Stimulated activated naive CD8-positive, alpha-beta T cell treated with anti-CD3 and anti-CD28 coated beads, Interleukin-15, Interleukin-2, amounts not matched to agents 100 ng/mL and 50 ng/mL, for 24 hours (primary cell): Measurements from ENCODE around the gene RETREG3.
"Not testable (repeated sequence)": the region's sequence is repeated elsewhere in the genome, so short reads cannot be mapped to it uniquely, and the experiment has no call there.

Source experiments
- H3K27ac Mint-ChIP-seq: one replicate; pipeline ENCODE4 v1.8.0; 2021; ENCODE audit warnings: mild to moderate bottlenecking, mixed read lengths
- H3K27me3 Mint-ChIP-seq: one replicate; pipeline ENCODE4 v1.8.0; 2021; ENCODE audit warnings: mixed read lengths
- H3K36me3 Mint-ChIP-seq: one replicate; pipeline ENCODE4 v1.8.0; 2021; ENCODE audit warnings: low read depth, mixed read lengths
- H3K4me1 Mint-ChIP-seq: one replicate; pipeline ENCODE4 v1.8.0; 2021; ENCODE audit warnings: low read depth, mixed read lengths
- H3K4me3 Mint-ChIP-seq: one replicate; pipeline ENCODE4 v1.8.0; 2021; ENCODE audit warnings: mild to moderate bottlenecking, mixed read lengths
- H3K9me3 Mint-ChIP-seq: one replicate; pipeline ENCODE4 v1.8.0; 2021; ENCODE audit warnings: mixed read lengths

Gene RETREG3, protein sequence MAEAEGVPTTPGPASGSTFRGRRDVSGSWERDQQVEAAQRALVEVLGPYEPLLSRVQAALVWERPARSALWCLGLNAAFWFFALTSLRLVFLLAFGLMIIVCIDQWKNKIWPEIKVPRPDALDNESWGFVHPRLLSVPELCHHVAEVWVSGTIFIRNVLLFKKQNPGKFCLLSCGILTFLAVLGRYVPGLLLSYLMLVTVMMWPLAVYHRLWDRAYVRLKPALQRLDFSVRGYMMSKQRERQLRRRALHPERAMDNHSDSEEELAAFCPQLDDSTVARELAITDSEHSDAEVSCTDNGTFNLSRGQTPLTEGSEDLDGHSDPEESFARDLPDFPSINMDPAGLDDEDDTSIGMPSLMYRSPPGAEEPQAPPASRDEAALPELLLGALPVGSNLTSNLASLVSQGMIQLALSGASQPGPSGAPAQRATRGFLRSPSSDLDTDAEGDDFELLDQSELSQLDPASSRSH

DNA sequence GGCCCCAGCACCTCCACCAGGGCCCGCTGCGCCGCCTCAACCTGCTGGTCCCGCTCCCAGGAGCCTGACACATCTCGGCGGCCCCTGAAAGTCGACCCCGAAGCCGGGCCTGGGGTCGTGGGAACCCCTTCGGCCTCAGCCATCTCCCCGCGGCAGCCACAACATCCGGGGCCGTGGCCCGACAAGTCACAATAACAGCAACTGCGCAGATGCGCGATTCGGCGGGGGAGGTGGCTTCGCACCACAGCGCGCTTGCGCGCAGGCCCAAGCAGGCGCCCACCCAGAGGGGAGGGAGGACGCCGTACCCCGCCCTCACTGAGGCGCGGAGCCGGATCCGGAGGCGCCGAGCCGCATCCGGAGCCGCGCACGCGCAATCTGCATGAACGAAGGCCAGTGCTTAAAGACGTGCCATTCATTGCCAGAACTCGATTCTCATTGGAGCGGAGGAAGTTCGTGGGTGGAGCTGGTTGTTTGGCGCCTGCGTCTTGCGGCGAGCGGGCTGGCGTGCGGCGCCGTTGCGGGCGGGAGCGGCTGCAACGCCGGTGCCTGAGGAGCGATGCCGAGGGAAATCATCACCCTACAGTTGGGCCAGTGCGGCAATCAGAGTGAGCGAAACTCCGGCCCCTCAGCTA, at the start of gene RETREG3, which contains the start of gene TUBG1:
TSS of gene RETREG3 (minus strand) at position 193 of the 632 bp plus-strand sequence. CDS start at position 143, 50 bp downstream.
TSS of gene TUBG1 (plus strand) at position 502 of the 632 bp plus-strand sequence. CDS start at position 557, 55 bp downstream.
- H3K4me1 Mint-ChIP-seq = peaks cover 47% of the 10 kb centered on the region
- peaks cover 33% of the 10 kb centered on the region for H3K36me3 Mint-ChIP-seq
- peak within 1 kb of the TSS; percentile 98 for H3K4me3 Mint-ChIP-seq
- H3K27ac Mint-ChIP-seq = peak within 1 kb of the TSS; percentile 95
- H3K9me3 Mint-ChIP-seq = no peaks in the 10 kb centered on the region
- no peaks in the 10 kb centered on the region for H3K27me3 Mint-ChIP-seq

DNA sequence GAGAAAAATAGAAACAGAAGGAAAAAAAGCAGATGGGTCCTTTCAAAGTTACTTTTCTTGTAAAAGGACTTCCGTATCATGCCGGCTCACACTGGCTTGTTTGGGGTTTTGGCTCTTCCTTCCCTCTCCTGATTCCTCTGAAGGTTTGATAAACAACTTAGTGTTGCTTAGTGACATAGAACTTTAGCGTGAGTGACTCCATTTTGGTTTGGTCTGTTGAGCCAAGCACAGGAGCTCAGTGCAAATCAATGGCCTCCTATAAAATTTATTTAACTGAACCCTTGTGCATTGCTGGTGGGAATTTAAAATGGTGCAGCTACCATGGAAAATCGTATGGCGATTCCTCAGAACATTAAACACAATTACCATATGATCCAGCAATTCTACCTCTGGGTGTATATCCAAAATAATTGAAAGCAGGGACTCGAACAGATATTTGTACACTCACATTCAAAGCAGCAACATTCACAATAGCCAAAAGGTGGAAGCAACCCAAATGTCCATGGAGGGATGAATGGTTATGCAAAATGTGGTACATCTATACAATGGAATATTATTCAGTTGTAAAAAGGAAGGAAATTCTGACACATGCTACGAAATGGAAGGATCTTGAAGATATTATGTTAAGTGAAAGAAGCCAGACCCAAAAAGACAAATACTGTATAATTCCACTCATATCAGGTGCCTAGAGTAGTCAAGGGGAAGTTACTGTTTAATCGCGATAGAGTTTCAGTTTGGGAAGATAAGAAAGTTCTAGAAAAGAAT, 48.8 kb upstream of the RETREG3 start:
- peak overlapping the region; percentile 88 for H3K4me3 Mint-ChIP-seq
- H3K9me3 Mint-ChIP-seq = peaks cover 4% of the 10 kb centered on the region
- no peaks in the 10 kb centered on the region for H3K36me3 Mint-ChIP-seq
- peaks cover 14% of the 10 kb centered on the region for H3K27me3 Mint-ChIP-seq
- peaks cover 42% of the 10 kb centered on the region for H3K4me1 Mint-ChIP-seq
- no peak overlapping the region for H3K27ac Mint-ChIP-seq

DNA sequence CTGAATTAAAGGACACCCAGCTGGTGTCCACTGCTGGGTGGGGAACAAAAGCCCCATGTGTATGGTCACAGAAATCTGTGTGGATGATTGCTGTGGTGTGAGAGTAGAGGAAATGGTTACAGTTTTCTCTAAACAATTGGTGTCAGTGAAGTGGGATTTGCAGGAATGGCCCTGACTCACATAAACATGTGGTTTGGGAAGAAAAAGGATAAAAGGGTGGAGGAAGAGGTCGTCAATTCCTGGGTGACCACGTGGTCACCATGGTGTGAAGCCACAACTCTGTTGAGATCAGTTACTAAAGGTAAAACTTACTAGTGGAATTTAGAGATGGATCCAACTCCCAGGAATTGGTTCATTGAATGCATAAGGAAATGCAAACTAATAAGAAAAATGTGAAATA, 46.4 kb upstream of the RETREG3 start:
- Mint-ChIP-seq H3K4me3 (no peak overlapping the region), H3K27me3 (peaks cover 18% of the 10 kb centered on the region), H3K9me3 (peaks cover 4% of the 10 kb centered on the region), H3K27ac (no peak overlapping the region), H3K4me1 (peaks cover 42% of the 10 kb centered on the region), H3K36me3 (no peaks in the 10 kb centered on the region)

DNA sequence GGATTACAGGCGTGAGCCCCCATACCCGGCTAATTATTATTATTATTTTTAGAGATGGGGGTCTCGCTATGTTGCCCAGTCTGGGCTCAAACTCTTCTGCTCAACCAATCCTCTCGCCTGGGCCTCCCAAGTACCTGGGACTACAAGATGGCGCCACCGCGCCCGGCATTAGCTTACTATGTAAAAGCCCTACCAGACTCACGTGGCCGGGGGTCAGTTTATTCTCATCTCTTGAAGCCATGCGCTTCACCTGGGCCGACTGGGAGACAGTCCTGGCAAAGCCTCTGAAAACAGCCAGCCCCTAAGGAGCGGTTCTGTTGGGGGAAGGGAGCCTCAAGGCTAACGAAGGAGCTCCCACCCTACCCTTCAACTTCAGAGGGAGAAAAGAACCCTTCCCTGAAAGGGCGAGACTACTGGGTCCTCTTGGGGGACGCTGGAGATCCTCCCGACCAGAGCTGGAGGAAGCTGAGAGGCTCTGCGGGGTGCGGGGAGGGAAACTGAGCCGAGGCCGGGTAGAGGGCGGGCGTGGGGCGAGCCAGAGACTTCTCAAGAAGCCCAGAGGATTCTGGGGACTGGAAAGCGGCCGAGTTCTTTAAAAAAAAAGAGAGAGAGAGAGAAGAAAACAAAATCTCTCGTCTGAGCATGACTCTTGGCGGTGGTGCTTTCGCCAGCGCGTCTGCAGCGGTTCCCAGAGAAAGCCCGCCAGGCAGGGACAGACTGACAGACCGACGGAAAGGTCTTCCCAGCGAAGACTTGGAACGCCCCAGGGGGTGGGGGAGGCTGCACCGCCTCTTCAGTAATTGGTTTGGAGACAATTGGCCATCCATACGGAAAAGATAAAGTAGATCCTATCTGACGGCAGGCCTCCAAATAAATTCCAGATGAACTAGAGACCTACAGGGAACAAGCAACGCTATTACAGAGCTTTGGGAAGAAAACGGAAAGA, 44.3 kb upstream of the RETREG3 start:
- Mint-ChIP-seq H3K4me3 (no peak overlapping the region), H3K36me3 (no peaks in the 10 kb centered on the region), H3K9me3 (peaks cover 4% of the 10 kb centered on the region), H3K27ac (no peak overlapping the region), H3K27me3 (peaks cover 22% of the 10 kb centered on the region), H3K4me1 (peaks cover 32% of the 10 kb centered on the region)

DNA sequence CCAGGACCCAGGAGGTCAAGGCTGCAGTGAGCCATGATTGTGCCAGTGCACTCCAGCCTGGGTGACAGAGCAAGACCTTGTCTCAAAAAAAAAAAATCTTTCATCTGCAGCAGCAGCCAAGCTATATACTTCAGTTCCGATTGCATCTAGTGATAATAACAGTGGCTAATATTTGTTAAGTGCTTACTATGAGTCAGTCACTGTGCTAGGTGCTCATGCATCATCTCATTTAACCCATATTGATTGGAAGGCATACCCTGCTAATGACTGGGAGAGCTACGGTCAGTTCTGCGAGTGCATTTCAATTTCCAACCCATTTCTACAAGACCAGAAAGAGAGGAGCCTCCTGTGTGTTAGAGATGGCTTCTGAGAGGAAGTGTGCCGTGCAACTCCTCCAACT, 42.2 kb upstream of the RETREG3 start:
- H3K36me3 Mint-ChIP-seq = no peaks in the 10 kb centered on the region
- no peaks in the 10 kb centered on the region for H3K9me3 Mint-ChIP-seq
- H3K4me3 Mint-ChIP-seq = no peak overlapping the region
- H3K27me3 Mint-ChIP-seq = peaks cover 22% of the 10 kb centered on the region
- no peak overlapping the region for H3K27ac Mint-ChIP-seq
- peaks cover 19% of the 10 kb centered on the region for H3K4me1 Mint-ChIP-seq

DNA sequence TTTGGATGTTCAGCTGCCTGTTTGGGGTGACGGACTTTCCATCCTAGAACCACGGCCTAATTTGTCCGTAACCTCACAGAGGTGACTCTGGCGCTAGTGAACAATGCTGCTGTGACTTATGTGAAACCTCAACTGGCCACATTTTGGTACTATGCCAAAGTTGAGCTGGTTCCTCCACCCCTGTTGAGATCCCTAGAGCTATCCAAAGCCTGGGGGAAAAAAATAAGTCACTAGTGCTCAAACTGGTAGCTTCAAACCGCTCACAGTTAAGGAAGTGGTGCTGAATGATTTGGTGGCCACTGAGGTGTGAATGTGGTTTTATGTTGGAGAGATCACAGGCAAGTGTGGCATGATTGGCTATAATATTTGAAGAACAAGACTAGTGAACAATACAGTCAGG, 38.6 kb upstream of the RETREG3 start:
- no peaks in the 10 kb centered on the region for H3K9me3 Mint-ChIP-seq
- no peak overlapping the region for H3K4me3 Mint-ChIP-seq
- no peak overlapping the region for H3K27ac Mint-ChIP-seq
- H3K4me1 Mint-ChIP-seq = no peaks in the 10 kb centered on the region
- no peaks in the 10 kb centered on the region for H3K36me3 Mint-ChIP-seq
- H3K27me3 Mint-ChIP-seq = peaks cover 14% of the 10 kb centered on the region

DNA sequence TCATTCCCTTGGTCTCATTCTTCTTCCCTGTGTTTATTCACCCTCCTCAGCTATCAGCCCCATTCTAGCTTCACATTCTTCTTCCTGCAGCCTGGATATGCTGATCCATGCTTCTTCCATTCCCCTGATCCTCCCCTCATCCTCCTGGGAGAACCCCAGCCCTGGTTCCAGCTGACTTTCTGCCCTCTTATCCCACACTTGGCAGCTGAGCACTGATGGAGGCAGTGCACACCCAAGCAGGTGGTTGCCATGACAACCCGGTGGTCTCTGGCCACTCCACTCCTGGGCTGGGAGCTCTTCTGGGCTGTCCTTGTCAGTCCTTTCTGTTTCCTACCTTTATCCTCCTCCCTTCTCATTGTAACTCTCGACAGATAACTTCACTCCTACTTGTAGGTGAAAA, 33.2 kb upstream of the RETREG3 start:
- H3K27ac Mint-ChIP-seq = no peak overlapping the region
- H3K9me3 Mint-ChIP-seq = no peaks in the 10 kb centered on the region
- H3K4me3 Mint-ChIP-seq = no peak overlapping the region
- H3K27me3 Mint-ChIP-seq = peaks cover 13% of the 10 kb centered on the region
- no peaks in the 10 kb centered on the region for H3K36me3 Mint-ChIP-seq
- H3K4me1 Mint-ChIP-seq = no peaks in the 10 kb centered on the region

DNA sequence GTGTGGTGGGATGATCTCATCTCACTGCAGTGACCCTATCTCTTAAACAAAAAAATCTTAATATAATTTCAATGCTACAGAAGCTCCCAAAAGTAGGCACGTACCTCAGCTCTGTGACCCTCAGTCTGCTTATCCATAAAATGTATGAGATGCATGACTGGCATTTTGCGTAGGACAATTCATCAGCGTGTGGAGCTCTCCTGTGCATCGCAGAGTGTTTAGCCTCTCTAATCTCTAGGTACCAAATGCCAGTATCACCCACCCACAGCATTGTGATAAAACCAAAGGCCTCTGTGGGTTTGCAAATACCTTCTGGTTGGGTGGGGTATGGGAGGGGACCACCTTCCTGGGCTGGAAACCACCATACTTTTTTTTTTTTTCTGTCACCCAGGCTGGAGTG, 30.9 kb upstream of the RETREG3 start:
- no peaks in the 10 kb centered on the region for H3K9me3 Mint-ChIP-seq

DNA sequence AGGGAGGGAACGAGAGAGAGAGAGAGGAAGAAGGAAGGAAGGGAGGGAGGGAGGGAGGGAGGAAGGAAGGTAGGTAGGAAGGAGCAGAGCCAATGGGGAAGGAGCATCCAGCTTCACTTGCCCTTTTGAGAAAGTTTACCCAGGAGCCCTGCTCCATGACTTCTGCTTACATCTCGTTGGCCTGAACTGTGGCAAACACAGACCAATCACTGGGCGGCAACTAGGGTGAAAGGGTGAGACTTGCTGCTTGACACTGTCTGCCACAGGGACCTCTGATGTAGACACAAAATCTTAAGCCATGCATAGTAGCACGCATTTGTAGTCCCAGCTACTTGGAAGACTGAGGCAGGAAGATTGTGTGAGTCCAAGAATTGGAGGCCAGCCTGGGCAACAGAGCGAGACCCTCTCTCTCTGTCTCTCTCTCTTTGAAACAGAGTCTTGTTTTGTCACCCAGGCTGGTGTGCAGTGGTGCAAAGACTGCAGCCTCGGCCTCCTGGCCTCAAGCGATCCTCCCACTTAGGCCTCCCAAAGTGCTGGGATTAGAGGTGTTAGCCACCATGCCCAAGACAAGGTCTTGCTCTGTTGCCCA, 30.4 kb upstream of the RETREG3 start:
- no peak overlapping the region for H3K4me3 Mint-ChIP-seq
- peaks cover 8% of the 10 kb centered on the region for H3K27me3 Mint-ChIP-seq
- H3K36me3 Mint-ChIP-seq = no peaks in the 10 kb centered on the region
- no peaks in the 10 kb centered on the region for H3K4me1 Mint-ChIP-seq
- no peaks in the 10 kb centered on the region for H3K9me3 Mint-ChIP-seq
- no peak overlapping the region for H3K27ac Mint-ChIP-seq

More for the DNA sequence above, 30.9 kb upstream of the RETREG3 start:
- Mint-ChIP-seq H3K4me1 (no peaks in the 10 kb centered on the region), H3K36me3 (no peaks in the 10 kb centered on the region), H3K27me3 (peaks cover 8% of the 10 kb centered on the region), H3K27ac (no peak overlapping the region), H3K4me3 (no peak overlapping the region)

DNA sequence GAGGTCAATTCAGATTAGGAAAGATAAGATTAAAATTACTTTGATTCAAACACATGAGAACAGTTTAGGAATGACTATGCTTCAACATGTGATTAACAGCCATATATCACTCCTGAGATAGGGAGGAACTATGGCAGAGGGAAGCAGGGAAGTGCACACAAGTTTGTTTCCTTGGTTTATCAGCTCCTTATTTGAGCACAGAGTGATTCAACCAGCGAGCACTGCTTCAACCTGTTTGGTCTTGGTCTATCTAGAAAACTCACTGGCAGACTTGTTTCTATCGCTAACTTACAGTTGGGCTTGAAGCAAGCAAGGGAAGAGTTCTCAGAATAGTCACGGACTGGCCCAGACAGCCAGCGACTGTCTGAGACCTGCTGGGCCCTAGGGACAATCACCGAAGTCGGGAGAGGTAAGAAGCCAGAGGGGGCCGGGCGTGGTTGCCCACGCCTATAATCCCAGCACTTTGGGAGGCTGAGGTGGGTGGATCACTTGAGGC, 23.8 kb upstream of the RETREG3 start:
- Mint-ChIP-seq H3K27me3 (no peaks in the 10 kb centered on the region), H3K27ac (no peak overlapping the region), H3K9me3 (no peaks in the 10 kb centered on the region), H3K36me3 (no peaks in the 10 kb centered on the region), H3K4me3 (no peak overlapping the region), H3K4me1 (no peaks in the 10 kb centered on the region)

DNA sequence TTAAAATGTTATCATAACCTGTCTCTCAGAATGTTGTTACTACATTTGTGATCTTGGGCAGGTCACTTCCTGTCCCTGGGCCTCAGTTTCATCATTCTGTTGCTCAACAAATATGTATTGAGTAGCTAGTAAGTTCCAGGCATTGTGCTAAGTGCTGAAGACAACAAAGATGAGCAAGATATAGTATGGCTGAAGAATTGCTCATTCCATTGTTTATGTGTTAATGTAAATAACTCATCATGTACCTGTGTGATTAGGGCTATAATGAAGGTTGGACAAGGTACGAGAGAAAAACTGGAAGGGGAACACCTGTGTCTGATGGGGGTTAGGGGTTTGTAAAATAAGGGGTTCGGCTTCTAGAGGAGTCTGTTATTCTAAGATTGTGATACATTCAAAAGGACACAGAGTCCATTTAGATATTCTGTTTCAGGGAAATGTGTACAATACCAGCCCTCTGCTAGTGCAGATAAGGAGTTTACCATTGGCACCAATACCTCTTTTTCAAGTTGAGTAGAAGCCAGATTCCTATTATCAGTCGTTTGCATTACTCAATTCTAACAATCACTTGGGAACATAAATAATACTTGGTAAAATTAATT, 20.3 kb upstream of the RETREG3 start:
- Mint-ChIP-seq H3K36me3 (no peaks in the 10 kb centered on the region), H3K27ac (no peak overlapping the region), H3K27me3 (no peaks in the 10 kb centered on the region), H3K9me3 (no peaks in the 10 kb centered on the region), H3K4me3 (no peak overlapping the region), H3K4me1 (no peaks in the 10 kb centered on the region)

DNA sequence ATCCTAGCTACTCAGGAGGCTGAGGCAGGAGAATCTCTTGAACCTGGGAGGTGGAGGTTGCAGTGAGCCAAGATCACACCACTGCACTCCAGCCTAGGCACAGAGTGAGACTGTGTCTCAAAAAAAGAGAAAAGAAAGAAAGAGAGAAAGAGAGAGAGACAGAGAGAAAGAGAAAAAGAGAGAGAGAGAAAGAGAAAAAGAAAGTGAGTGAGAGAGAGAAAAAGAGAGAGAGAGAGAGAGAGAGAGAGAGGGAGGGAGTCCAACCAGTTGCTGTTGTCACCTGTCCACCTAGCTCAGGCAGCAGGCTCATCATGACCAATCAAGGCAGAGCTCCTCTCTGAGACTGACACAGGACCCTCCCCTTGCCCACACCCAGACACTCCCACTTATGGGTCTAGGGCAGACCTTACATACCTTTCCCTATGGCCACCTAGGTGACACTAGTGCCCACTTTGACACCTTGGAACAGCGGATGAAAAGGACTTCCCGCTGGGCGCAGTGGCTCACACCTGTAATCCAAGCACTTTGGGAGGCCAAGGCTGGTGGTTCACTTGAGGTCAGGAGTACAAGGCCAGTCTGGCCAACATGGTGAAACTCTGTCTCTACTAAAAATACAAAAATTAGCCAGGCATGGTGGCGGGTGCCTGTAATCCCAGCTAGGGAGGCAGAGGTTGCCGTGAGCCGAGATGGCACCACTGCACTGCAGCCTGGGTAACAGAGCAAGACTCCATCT, 18.0 kb upstream of the RETREG3 start:
- not testable (repeated sequence) for H3K27me3 Mint-ChIP-seq, H3K4me3 Mint-ChIP-seq, H3K9me3 Mint-ChIP-seq, H3K36me3 Mint-ChIP-seq, H3K27ac Mint-ChIP-seq, H3K4me1 Mint-ChIP-seq
